ENCODE measurements around the gene KATNAL2. TPM values are rescaled to one million over a fixed set of nuclear protein-coding genes. Genes with fewer than 3 reads are reported as not detected.

Gene KATNAL2
- total RNA-seq, 1 donor, result 4.3 TPM

GRCh38 chr18:47143153-47143552 lies 225.8 kb downstream of the KATNAL2 start:
- DNase-seq (ENCODE audit: insufficient read length, low spot score, missing footprints), result no peak
- Histone ChIP-seq H3K36me3 (ENCODE audit: insufficient read depth, low read length) (no peaks in the 10 kb centered on the region), H3K4me1 (ENCODE audit: insufficient read depth, low read length) (no peaks in the 10 kb centered on the region), H3K9me3 (ENCODE audit: low read depth, low read length) (no peaks in the 10 kb centered on the region), H3K27me3 (ENCODE audit: insufficient read depth, low read length) (no peaks in the 10 kb centered on the region), H3K4me2 (ENCODE audit: insufficient read depth, low read length) (no peak overlapping the region), H3K4me3 (ENCODE audit: insufficient read depth, low read length) (no peak overlapping the region), H3K27ac (ENCODE audit: low read depth, low read length) (no peak overlapping the region), H4K20me1 (ENCODE audit: insufficient read depth, low read length) (peaks cover 10% of the 10 kb centered on the region), H2AFZ (ENCODE audit: low read length) (no peak overlapping the region), H3K79me2 (ENCODE audit: insufficient read depth, low read length) (peaks cover 73% of the 10 kb centered on the region)
- no peak for TF ChIP-seq CTCF (IDR thresholded peaks at IDR 0.05; ENCODE audit: extremely low read depth, low read depth, low read length)

DNA sequence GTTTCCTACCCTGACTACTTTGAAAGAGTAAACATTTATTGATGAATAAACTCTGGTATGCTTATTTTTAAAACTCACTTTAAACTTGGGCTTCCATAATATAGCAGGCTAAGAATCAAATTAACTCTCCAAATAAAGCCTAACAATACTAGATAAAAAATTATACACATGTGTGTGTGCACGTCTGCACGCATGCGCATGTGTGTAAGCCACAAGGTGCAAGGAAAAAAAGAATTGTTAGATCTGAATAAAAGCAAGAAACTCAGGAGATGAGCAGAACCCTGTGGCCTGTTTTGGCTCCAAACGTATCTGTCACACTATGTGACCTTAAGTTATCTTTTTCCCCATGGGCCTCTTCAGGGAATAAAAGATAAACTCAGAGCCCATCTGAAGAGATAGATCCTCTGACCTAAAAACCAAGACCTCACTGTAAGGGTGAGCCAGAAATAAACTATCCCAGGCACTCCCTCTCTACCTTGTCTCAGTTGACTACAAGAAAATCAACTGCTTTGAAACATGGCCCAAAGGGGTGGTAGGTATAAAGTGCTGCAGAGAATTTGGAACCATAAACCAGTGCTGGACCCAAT lies 226.6 kb downstream of the KATNAL2 start:
- peaks cover 77% of the 10 kb centered on the region for H3K79me2 ChIP-seq (ENCODE audit: insufficient read depth, low read length)

GRCh38 chr18:47146206-47146605 lies 228.8 kb downstream of the KATNAL2 start:
- H3K27ac ChIP-seq (ENCODE audit: low read depth, low read length), result no peak overlapping the region
- no peaks in the 10 kb centered on the region for H3K9me3 ChIP-seq (ENCODE audit: low read depth, low read length)
- H3K4me2 ChIP-seq (ENCODE audit: insufficient read depth, low read length), result no peak overlapping the region
- H3K4me1 ChIP-seq (ENCODE audit: insufficient read depth, low read length), result peaks cover 12% of the 10 kb centered on the region
- no peak for DNase-seq (ENCODE audit: insufficient read length, low spot score, missing footprints)
- no peaks in the 10 kb centered on the region for H3K27me3 ChIP-seq (ENCODE audit: insufficient read depth, low read length)
- H3K4me3 ChIP-seq (ENCODE audit: insufficient read depth, low read length), result no peak overlapping the region
- TF ChIP-seq CTCF (IDR thresholded peaks at IDR 0.05; ENCODE audit: extremely low read depth, low read depth, low read length), result no peak
- H4K20me1 ChIP-seq (ENCODE audit: insufficient read depth, low read length), result peaks cover 10% of the 10 kb centered on the region
- H3K79me2 ChIP-seq (ENCODE audit: insufficient read depth, low read length), result peaks cover 81% of the 10 kb centered on the region
- no peak overlapping the region for H2AFZ ChIP-seq (ENCODE audit: low read length)
- no peaks in the 10 kb centered on the region for H3K36me3 ChIP-seq (ENCODE audit: insufficient read depth, low read length)

More for the DNA sequence above, 226.6 kb downstream of the KATNAL2 start:
- H3K27me3 ChIP-seq (ENCODE audit: insufficient read depth, low read length), result no peaks in the 10 kb centered on the region
- no peak overlapping the region for H3K4me2 ChIP-seq (ENCODE audit: insufficient read depth, low read length)
- no peaks in the 10 kb centered on the region for H3K4me1 ChIP-seq (ENCODE audit: insufficient read depth, low read length)
- H3K36me3 ChIP-seq (ENCODE audit: insufficient read depth, low read length), result no peaks in the 10 kb centered on the region
- no peak overlapping the region for H3K27ac ChIP-seq (ENCODE audit: low read depth, low read length)
- TF ChIP-seq CTCF (IDR thresholded peaks at IDR 0.05; ENCODE audit: extremely low read depth, low read depth, low read length), result no peak
- no peak for DNase-seq (ENCODE audit: insufficient read length, low spot score, missing footprints)
- no peaks in the 10 kb centered on the region for H3K9me3 ChIP-seq (ENCODE audit: low read depth, low read length)
- H2AFZ ChIP-seq (ENCODE audit: low read length), result no peak overlapping the region
- peaks cover 10% of the 10 kb centered on the region for H4K20me1 ChIP-seq (ENCODE audit: insufficient read depth, low read length)
- H3K4me3 ChIP-seq (ENCODE audit: insufficient read depth, low read length), result no peak overlapping the region

DNA sequence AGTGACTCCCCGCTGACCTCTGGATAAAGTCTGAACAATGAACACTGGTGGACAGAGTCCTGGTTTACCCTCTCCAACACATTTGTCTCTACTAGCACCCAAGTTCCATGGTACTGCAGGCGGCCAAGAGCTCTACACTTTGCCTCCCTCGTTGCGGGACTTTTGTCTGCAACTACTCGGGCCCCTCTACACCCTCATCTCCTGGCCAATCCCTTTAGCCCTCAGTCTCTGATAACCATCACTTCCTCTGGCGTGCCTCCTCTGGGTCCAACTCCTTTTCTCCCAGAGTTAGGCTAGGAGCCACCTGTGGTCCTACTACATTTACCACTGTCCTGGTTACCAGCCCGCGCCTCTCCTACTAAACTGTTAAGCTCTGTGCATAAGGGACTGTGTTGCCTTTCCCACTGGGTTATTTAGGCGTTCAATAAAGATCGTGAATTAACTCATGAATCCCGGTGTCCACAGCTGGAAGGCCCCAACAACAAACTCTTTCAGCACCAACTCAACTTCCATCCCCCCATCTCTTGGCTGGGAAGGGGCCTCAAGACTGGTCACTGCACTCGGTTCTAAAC lies 232.1 kb downstream of the KATNAL2 start:
- peaks cover 16% of the 10 kb centered on the region for H3K4me1 ChIP-seq (ENCODE audit: insufficient read depth, low read length)
- peak overlapping the region; percentile 88 for H3K4me3 ChIP-seq (ENCODE audit: insufficient read depth, low read length)
- H3K79me2 ChIP-seq (ENCODE audit: insufficient read depth, low read length), result peaks cover 54% of the 10 kb centered on the region
- H4K20me1 ChIP-seq (ENCODE audit: insufficient read depth, low read length), result peaks cover 3% of the 10 kb centered on the region
- peak overlapping the region; percentile 98 for H3K4me2 ChIP-seq (ENCODE audit: insufficient read depth, low read length)
- H3K9me3 ChIP-seq (ENCODE audit: low read depth, low read length), result no peaks in the 10 kb centered on the region
- TF ChIP-seq CTCF (IDR thresholded peaks at IDR 0.05; ENCODE audit: extremely low read depth, low read depth, low read length), result no peak
- DNase-seq (ENCODE audit: insufficient read length, low spot score, missing footprints), result no peak
- peak overlapping the region; percentile 85 for H3K27ac ChIP-seq (ENCODE audit: low read depth, low read length)
- peaks cover 8% of the 10 kb centered on the region for H3K36me3 ChIP-seq (ENCODE audit: insufficient read depth, low read length)
- H2AFZ ChIP-seq (ENCODE audit: low read length), result peak overlapping the region; percentile 91
- no peaks in the 10 kb centered on the region for H3K27me3 ChIP-seq (ENCODE audit: insufficient read depth, low read length)
